Activated T-helper 1 cell treated with anti-CD3 and anti-CD28 coated beads, Interleukin-12 subunit alpha, Interleukin-12 subunit beta, Interleukin-2, Interleukin-4 antibody, amounts not matched to agents 30 ng/mL and 10 ng/mL and 1 ng/mL, durations not matched to agents 14 hours and 24 hours and 36 hours (primary cell): ENCODE measurements around the gene NSL1. TPM values are rescaled to one million over a fixed set of nuclear protein-coding genes. Genes with fewer than 3 reads are reported as not detected.
"Not testable (repeated sequence)": the region's sequence is repeated elsewhere in the genome, so short reads cannot be mapped to it uniquely, and the experiment has no call there.

Experiments used
- DNase-seq: peaks from one replicate; pipeline ENCODE4 v3.0.0; 2021; ENCODE audit warnings: low spot score
- H3K27ac Mint-ChIP-seq: one replicate; pipeline ENCODE4 v1.8.0; 2021; ENCODE audit warnings: mild to moderate bottlenecking, mixed read lengths
- H3K27me3 Mint-ChIP-seq: one replicate; pipeline ENCODE4 v1.8.0; 2022; ENCODE audit warnings: mild to moderate bottlenecking, moderate library complexity, mixed read lengths; ENCODE audit not compliant: insufficient read depth
- H3K36me3 Mint-ChIP-seq: one replicate; pipeline ENCODE4 v1.8.0; 2021; ENCODE audit warnings: low read depth, mixed read lengths
- H3K4me1 Mint-ChIP-seq: one replicate; pipeline ENCODE4 v1.8.0; 2021; ENCODE audit warnings: low read depth, mixed read lengths
- H3K4me3 Mint-ChIP-seq: one replicate; pipeline ENCODE4 v1.8.0; 2021; ENCODE audit warnings: mild to moderate bottlenecking, moderate library complexity, mixed read lengths
- H3K9me3 Mint-ChIP-seq: one replicate; pipeline ENCODE4 v1.8.0; 2021; ENCODE audit warnings: mixed read lengths
- intact Hi-C: fragments of 100-400 bp; cut with micrococcal nuclease; formaldehyde crosslinking; loops from one replicate; pipeline ENCODE4 v1.15.1; 2024
- total RNA-seq: library from RNA; stranded (reverse); gene quantifications from 2 replicates; pipeline ENCODE4 v1.2.3, GENCODE V29; 2022

NSL1 gene
- total RNA-seq, 1 donor from 2014 or later, result 40.2 TPM

GRCh38 chr1:212777151-212777550 lies 14.4 kb downstream of the NSL1 start:
- H3K36me3 Mint-ChIP-seq, result peaks cover 24% of the 10 kb centered on the region
- H3K4me3 Mint-ChIP-seq, result no peak overlapping the region
- no peak overlapping the region for H3K27ac Mint-ChIP-seq
- DNase-seq, result no peak
- intact Hi-C loops, result no loop called here
- H3K27me3 Mint-ChIP-seq, result peaks cover 3% of the 10 kb centered on the region
- H3K4me1 Mint-ChIP-seq, result peaks cover 18% of the 10 kb centered on the region
- no peaks in the 10 kb centered on the region for H3K9me3 Mint-ChIP-seq

GRCh38 chr1:212775241-212775640 lies 16.3 kb downstream of the NSL1 start:
- Mint-ChIP-seq H3K4me3 (no peak overlapping the region), H3K36me3 (peaks cover 35% of the 10 kb centered on the region), H3K4me1 (peaks cover 24% of the 10 kb centered on the region), H3K27me3 (peaks cover 3% of the 10 kb centered on the region), H3K27ac (no peak overlapping the region), H3K9me3 (peaks cover 5% of the 10 kb centered on the region)
- no peak for DNase-seq
- intact Hi-C loops, result no loop called here

- peaks cover 3% of the 10 kb centered on the region for H3K27me3 Mint-ChIP-seq
- H3K36me3 Mint-ChIP-seq, result peaks cover 39% of the 10 kb centered on the region
- intact Hi-C loops, result no loop called here
- no peak overlapping the region for H3K27ac Mint-ChIP-seq
- H3K4me3 Mint-ChIP-seq, result no peak overlapping the region
- no peak for DNase-seq
- H3K4me1 Mint-ChIP-seq, result peaks cover 30% of the 10 kb centered on the region
- H3K9me3 Mint-ChIP-seq, result peaks cover 12% of the 10 kb centered on the region
These were observed 17.0 kb downstream of the NSL1 start for GRCh38 chr1:212774584-212774983.

DNA sequence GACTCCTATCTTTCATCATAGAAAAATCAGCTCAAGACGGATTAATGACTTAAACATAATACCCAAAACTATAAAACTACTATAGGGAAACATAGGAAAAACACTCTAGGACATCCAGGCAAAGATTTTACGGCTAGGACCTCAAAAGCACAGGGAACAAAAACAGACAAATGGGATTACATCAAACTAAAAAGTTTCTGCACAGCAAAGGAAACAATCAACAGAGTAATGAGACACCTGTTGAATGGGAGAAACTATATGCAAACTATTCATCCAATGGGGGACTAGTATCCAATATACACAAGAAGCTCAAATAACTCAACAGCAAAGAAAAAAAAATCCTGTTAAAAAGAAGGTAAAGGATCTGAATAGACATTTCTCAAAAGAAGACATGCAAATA lies 18.6 kb downstream of the NSL1 start:
- H3K36me3 Mint-ChIP-seq, result peaks cover 41% of the 10 kb centered on the region
- no peak overlapping the region for H3K4me3 Mint-ChIP-seq
- intact Hi-C loops, result no loop called here
- H3K9me3 Mint-ChIP-seq, result peaks cover 25% of the 10 kb centered on the region
- DNase-seq, result no peak
- no peak overlapping the region for H3K27ac Mint-ChIP-seq
- peaks cover 44% of the 10 kb centered on the region for H3K4me1 Mint-ChIP-seq
- peaks cover 3% of the 10 kb centered on the region for H3K27me3 Mint-ChIP-seq

GRCh38 chr1:212771341-212771740 lies 20.2 kb downstream of the NSL1 start:
- Mint-ChIP-seq H3K4me1 (peaks cover 44% of the 10 kb centered on the region), H3K9me3 (peaks cover 37% of the 10 kb centered on the region), H3K36me3 (peaks cover 50% of the 10 kb centered on the region), H3K4me3 (no peak overlapping the region), H3K27me3 (peaks cover 3% of the 10 kb centered on the region), H3K27ac (no peak overlapping the region)
- no peak for DNase-seq
- intact Hi-C loops, result no loop called here

- intact Hi-C loops, result loop anchor here (1.0 to 2.0 kb wide), 7 partner anchors 13 to 202 kb away; partner anchors contain the start of genes NSL1 and TATDN3
- Mint-ChIP-seq H3K4me3 (no peak overlapping the region), H3K27me3 (peaks cover 3% of the 10 kb centered on the region), H3K9me3 (peaks cover 44% of the 10 kb centered on the region), H3K4me1 (peaks cover 43% of the 10 kb centered on the region), H3K27ac (peak overlapping the region; percentile 85), H3K36me3 (peaks cover 58% of the 10 kb centered on the region)
- DNase-seq, result no peak
These were observed 22.0 kb downstream of the NSL1 start for GRCh38 chr1:212769459-212770167.

GRCh38 chr1:212766825-212767224 lies 24.8 kb downstream of the NSL1 start:
- H3K9me3 Mint-ChIP-seq, result peaks cover 44% of the 10 kb centered on the region
- intact Hi-C loops, H3K27me3 Mint-ChIP-seq, H3K27ac Mint-ChIP-seq, H3K4me3 Mint-ChIP-seq, DNase-seq: not testable (repeated sequence)
- peaks cover 58% of the 10 kb centered on the region for H3K36me3 Mint-ChIP-seq
- H3K4me1 Mint-ChIP-seq, result peaks cover 43% of the 10 kb centered on the region

DNA sequence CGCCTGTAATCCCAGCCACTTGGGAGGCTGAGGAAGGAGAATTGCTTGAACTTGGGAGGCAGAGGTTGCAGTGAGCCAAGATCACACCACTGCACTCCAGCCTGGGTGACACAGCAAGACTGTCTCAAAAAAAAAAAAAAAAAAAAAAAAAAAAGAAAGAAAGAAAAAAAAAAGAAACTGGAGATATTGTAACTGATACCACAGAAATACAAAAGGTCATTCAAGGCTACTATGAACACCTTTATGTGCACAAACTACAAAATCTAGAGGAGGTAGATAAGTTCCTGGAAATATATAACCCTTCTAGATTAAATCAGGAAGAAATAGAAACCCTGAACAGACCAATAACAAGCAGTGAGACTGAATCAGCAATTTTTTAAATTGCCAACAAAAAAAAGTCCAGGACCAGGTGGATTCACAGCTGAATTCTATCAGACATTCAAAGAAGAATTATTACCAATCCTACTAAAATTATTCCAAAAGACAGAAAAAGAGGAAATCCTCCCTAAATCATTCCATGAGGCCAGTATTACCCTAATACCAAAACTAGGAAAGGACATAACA lies 26.8 kb downstream of the NSL1 start:
- H3K27me3 Mint-ChIP-seq, DNase-seq, H3K4me3 Mint-ChIP-seq, H3K27ac Mint-ChIP-seq, intact Hi-C loops: not testable (repeated sequence)
- peaks cover 33% of the 10 kb centered on the region for H3K4me1 Mint-ChIP-seq
- peaks cover 34% of the 10 kb centered on the region for H3K9me3 Mint-ChIP-seq
- peaks cover 51% of the 10 kb centered on the region for H3K36me3 Mint-ChIP-seq

DNA sequence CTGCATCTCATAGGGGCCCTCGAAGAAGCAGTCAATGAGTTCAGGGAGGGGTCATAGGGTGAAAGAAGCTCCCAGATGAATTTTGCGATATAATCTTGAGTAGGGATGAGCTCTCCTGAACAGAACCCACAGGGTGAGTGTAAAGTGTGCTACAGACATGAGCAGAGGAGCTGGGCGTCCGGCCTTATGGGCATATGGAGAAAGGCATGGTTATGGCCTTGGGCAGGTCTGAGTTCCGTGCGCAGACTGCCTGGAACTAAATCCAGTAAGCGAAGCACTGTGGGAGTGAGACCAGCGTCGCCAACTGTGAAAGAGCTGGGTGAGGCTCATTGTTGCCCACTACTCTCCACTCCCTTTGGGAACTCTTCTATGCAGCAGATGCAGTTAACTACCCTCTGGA lies 28.7 kb downstream of the NSL1 start:
- Mint-ChIP-seq H3K4me1 (peaks cover 17% of the 10 kb centered on the region), H3K36me3 (peaks cover 45% of the 10 kb centered on the region)
- intact Hi-C loops, result no loop called here

GRCh38 chr1:212762234-212762633 lies 29.3 kb downstream of the NSL1 start:
- peaks cover 17% of the 10 kb centered on the region for H3K4me1 Mint-ChIP-seq
- H3K36me3 Mint-ChIP-seq, result peaks cover 43% of the 10 kb centered on the region
- no peak for DNase-seq
- H3K27ac Mint-ChIP-seq, result no peak overlapping the region
- intact Hi-C loops, result no loop called here
- H3K4me3 Mint-ChIP-seq, result no peak overlapping the region
- peaks cover 14% of the 10 kb centered on the region for H3K9me3 Mint-ChIP-seq
- H3K27me3 Mint-ChIP-seq, result no peaks in the 10 kb centered on the region

More for the DNA sequence above, 28.7 kb downstream of the NSL1 start:
- Mint-ChIP-seq H3K4me3 (no peak overlapping the region), H3K27me3 (no peaks in the 10 kb centered on the region), H3K27ac (no peak overlapping the region), H3K9me3 (peaks cover 19% of the 10 kb centered on the region)
- DNase-seq, result no peak

DNA sequence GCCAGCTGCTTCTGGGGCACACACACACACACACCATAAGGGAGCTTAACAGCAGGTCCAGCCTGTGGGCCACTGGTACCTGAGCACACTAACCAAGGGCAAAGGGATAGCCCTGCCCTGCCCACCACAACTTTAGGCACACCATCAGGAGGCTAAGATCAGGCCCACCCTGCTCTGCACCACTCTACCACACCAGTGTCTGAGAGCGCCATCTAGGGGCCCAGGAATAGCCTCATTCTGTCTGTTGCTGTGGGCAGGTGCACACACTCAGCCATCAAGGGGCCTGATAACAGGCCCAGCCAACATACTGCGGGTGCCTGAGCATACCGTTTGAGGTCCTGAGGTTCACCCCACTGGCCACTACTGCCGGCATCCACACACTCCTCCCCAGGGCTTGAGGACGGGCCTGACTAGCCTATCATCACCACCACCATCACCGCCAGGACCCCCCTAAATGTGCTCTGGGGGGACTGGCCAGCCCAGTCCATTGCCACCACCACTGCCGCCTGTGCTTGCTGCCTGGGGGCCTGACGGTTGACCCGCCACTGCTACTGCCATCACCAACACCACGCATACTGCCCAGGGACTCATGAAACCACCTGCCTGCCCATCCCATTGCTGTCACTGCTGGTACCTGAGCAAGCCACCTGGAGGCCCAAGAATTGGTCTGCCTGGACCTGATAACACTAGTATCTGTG lies 31.3 kb downstream of the NSL1 start:
- H3K36me3 Mint-ChIP-seq, result peaks cover 37% of the 10 kb centered on the region
- H3K27ac Mint-ChIP-seq, result no peak overlapping the region
- peaks cover 3% of the 10 kb centered on the region for H3K9me3 Mint-ChIP-seq
- peak; percentile 24 for DNase-seq
- peaks cover 17% of the 10 kb centered on the region for H3K4me1 Mint-ChIP-seq
- intact Hi-C loops, result loop anchor here (1.0 kb wide), 1 partner anchor 95 kb away; no protein-coding TSS in a partner anchor
- no peak overlapping the region for H3K4me3 Mint-ChIP-seq
- H3K27me3 Mint-ChIP-seq, result no peaks in the 10 kb centered on the region

GRCh38 chr1:212759683-212760082 lies 31.9 kb downstream of the NSL1 start:
- H3K27ac Mint-ChIP-seq, result no peak overlapping the region
- peaks cover 32% of the 10 kb centered on the region for H3K36me3 Mint-ChIP-seq
- H3K27me3 Mint-ChIP-seq, result peaks cover 1% of the 10 kb centered on the region
- H3K9me3 Mint-ChIP-seq, result no peaks in the 10 kb centered on the region
- H3K4me3 Mint-ChIP-seq, result no peak overlapping the region
- peaks cover 21% of the 10 kb centered on the region for H3K4me1 Mint-ChIP-seq
- DNase-seq, result no peak
- intact Hi-C loops, result loop anchor here (1.0 kb wide), 1 partner anchor 94 kb away; no protein-coding TSS in a partner anchor

DNA sequence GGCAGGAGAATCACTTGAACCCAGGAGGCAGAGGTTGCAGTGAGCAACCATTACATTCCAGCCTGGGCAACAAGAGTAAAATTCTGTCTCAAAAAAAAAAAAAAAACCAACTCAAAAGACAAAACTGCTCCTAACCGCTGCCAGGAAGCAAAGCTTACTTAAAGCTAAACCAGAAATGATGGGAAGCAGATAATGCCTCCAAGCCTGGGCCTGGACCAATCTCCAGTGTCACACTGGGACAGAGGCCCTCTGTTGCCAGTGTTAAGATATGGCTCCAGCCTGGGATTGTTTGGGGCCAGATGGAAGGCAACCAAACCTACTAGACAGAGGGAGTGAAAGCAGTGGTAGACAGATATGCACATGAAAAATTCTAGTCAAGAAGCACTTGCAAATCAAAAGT lies 36.9 kb downstream of the NSL1 start:
- no peak overlapping the region for H3K27ac Mint-ChIP-seq

More for the DNA sequence above, 36.9 kb downstream of the NSL1 start:
- no peak overlapping the region for H3K4me3 Mint-ChIP-seq
- peaks cover 2% of the 10 kb centered on the region for H3K27me3 Mint-ChIP-seq
- intact Hi-C loops, result no loop called here
- H3K36me3 Mint-ChIP-seq, result peaks cover 12% of the 10 kb centered on the region
- peaks cover 42% of the 10 kb centered on the region for H3K4me1 Mint-ChIP-seq
- DNase-seq, result no peak
- H3K9me3 Mint-ChIP-seq, result no peaks in the 10 kb centered on the region
